Panc1 (cell line): ENCODE measurements around the gene C4BPB.

ENCODE experiments used
- POLR2AphosphoS5 ChIP-seq: IDR thresholded peaks from 2 replicates; pipeline ENCODE4 v1.6.1; 2012; ENCODE audit warnings: mild to moderate bottlenecking, low read depth, low read length, moderate library complexity
- SIN3A ChIP-seq: IDR thresholded peaks from 2 replicates; pipeline ENCODE4 v1.6.1; 2012; ENCODE audit warnings: low read depth, mild to moderate bottlenecking, low read length, moderate library complexity, borderline replicate concordance; ENCODE audit not compliant: insufficient read depth
- TCF7L2 ChIP-seq: IDR thresholded peaks from 2 replicates; pipeline ENCODE4 v1.6.1; 2011; ENCODE audit warnings: mild to moderate bottlenecking, low read depth, low read length, inconsistent platforms
- TF ChIP-seq, protein P1 (sequence below): fragments of 450-650 bp; IDR thresholded peaks from 2 replicates; pipeline ENCODE4 v1.5.1; 2017; ENCODE audit warnings: mild to moderate bottlenecking
- TF ChIP-seq, protein P2 (sequence below), 2 experiments: IDR thresholded peaks; 2 replicates each; pipeline ENCODE4 v1.6.1; 2011 to 2012; ENCODE audit warnings: low read depth in 2 of 2, control low read depth in 1 of 2, low read length in 1 of 2, mild to moderate bottlenecking in 1 of 2, moderate library complexity in 1 of 2; ENCODE audit not compliant: insufficient read depth in 1 of 2

DNA sequence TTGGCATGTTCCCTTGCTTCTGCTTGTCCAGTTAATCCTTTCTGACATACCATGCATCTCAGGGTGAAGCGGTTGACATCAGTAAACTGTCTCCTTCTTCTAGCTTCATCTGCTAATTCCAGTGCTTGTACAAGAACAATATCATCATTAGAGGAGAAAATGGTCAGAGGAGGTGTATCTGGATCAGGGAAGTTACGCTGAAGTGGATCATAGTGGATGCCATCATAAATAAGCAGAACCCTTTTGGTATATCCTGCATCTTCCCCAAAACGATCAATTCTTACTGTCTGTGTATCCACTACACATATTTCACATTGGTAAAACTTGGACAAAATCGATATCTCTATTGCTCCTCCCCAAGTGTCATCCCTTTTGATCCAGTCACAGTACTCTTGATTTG is 39.6 kb upstream of the C4BPB start:
- TF ChIP-seq POLR2AphosphoS5, result no peak
- TF ChIP-seq, protein P1, sequence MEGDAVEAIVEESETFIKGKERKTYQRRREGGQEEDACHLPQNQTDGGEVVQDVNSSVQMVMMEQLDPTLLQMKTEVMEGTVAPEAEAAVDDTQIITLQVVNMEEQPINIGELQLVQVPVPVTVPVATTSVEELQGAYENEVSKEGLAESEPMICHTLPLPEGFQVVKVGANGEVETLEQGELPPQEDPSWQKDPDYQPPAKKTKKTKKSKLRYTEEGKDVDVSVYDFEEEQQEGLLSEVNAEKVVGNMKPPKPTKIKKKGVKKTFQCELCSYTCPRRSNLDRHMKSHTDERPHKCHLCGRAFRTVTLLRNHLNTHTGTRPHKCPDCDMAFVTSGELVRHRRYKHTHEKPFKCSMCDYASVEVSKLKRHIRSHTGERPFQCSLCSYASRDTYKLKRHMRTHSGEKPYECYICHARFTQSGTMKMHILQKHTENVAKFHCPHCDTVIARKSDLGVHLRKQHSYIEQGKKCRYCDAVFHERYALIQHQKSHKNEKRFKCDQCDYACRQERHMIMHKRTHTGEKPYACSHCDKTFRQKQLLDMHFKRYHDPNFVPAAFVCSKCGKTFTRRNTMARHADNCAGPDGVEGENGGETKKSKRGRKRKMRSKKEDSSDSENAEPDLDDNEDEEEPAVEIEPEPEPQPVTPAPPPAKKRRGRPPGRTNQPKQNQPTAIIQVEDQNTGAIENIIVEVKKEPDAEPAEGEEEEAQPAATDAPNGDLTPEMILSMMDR, result no peak
- no peak for TF ChIP-seq SIN3A
- TF ChIP-seq, protein P2, sequence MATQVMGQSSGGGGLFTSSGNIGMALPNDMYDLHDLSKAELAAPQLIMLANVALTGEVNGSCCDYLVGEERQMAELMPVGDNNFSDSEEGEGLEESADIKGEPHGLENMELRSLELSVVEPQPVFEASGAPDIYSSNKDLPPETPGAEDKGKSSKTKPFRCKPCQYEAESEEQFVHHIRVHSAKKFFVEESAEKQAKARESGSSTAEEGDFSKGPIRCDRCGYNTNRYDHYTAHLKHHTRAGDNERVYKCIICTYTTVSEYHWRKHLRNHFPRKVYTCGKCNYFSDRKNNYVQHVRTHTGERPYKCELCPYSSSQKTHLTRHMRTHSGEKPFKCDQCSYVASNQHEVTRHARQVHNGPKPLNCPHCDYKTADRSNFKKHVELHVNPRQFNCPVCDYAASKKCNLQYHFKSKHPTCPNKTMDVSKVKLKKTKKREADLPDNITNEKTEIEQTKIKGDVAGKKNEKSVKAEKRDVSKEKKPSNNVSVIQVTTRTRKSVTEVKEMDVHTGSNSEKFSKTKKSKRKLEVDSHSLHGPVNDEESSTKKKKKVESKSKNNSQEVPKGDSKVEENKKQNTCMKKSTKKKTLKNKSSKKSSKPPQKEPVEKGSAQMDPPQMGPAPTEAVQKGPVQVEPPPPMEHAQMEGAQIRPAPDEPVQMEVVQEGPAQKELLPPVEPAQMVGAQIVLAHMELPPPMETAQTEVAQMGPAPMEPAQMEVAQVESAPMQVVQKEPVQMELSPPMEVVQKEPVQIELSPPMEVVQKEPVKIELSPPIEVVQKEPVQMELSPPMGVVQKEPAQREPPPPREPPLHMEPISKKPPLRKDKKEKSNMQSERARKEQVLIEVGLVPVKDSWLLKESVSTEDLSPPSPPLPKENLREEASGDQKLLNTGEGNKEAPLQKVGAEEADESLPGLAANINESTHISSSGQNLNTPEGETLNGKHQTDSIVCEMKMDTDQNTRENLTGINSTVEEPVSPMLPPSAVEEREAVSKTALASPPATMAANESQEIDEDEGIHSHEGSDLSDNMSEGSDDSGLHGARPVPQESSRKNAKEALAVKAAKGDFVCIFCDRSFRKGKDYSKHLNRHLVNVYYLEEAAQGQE (IDR thresholded peaks at IDR 0.05; ENCODE audit: insufficient read depth in 1 of 2, low read depth in 2 of 2, low read length in 1 of 2), result no peak
- TF ChIP-seq TCF7L2, result no peak
